Measurements from ENCODE around the gene FAM210B. TPM values are rescaled to one million over a fixed set of nuclear protein-coding genes. Genes with fewer than 3 reads are reported as not detected.
A peak's percentile ranks its signal among the peaks of the same experiment; 100 is the strongest.

Gene FAM210B
- total and polyA plus RNA-seq, 9 of the 15 experiments (the other 6 are each of a cell fraction or from before 2014, with no cell fraction given) = 12.1 to 87.3 (median 47.6) TPM

DNA sequence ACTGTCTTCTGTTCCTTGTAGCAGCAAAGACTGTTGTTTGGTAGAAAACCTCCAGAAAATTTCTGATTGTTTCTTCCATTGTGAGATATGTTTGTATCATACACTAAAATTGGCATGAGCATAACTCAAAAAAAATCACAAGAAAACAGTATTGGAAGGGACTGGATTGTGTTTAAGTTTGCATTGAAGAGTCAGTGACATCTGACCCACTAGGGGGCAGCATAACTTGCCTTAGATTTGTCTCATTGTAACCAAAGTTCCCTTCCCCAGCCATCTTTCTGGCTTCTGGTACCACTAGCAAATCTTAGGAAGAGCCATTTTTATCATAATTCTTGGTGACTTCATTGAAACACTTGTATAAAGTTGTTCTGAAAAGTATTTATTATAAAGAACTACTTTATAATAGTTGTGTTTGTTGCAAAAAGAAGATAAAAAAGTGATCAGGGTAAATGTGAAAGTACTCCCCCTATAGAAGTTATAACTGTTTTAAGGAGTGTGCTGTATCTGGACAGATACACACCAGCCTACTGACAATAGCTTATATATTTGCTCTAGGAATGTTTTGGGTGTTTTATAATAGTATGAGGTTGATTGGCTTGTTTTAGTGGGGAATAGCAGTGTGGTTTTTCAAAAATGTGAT, 41.3 kb downstream of the FAM210B start:
- H3K4me3 ChIP-seq = no peak overlapping the region
- CTCF ChIA-PET (ENCODE audit: low intra/inter-chr PET ratio) = interaction anchor here (0.6 kb wide), 2 partner anchors 177 to 203 kb away, joined by 3 read pairs; no protein-coding TSS in a partner anchor
- H3K27me3 ChIP-seq (ENCODE audit: control insufficient read depth in 2 of 2, insufficient read depth in 2 of 2, low read length in 2 of 2) = no peaks in the 10 kb centered on the region
- peak; percentile 80 for FAIRE-seq
- no peaks in the 10 kb centered on the region for H3K9me1 ChIP-seq (ENCODE audit: control insufficient read depth, insufficient read depth, low read length)
- peaks cover 79% of the 10 kb centered on the region for H3K79me2 ChIP-seq (ENCODE audit: control insufficient read depth, insufficient read depth, low read length)
- H2AFZ ChIP-seq (ENCODE audit: low read depth, low read length) = no peak overlapping the region
- no peak overlapping the region for H3K27ac ChIP-seq (ENCODE audit: extremely low read depth, low read depth, low read length)
- in situ Hi-C loops (cut with MboI) (no loop called here), intact Hi-C loops (cut with micrococcal nuclease) (loop anchor here (2.0 to 5.0 kb wide), 2 partner anchors 69 to 112 kb away; partner anchors contain the start of gene RTF2)
- H4K20me1 ChIP-seq (replicated peaks; ENCODE audit: control insufficient read depth, insufficient read depth, low read length) = 0 out of 2 replicates have a peak, but pooled peaks cover 5% of the 10 kb centered on the region
- POLR2A ChIA-PET = no interaction called here
- no peak overlapping the region for H3K9ac ChIP-seq (ENCODE audit: insufficient read depth in 1 of 2, low read depth in 2 of 2, low read length in 2 of 2)
- H3K4me1 ChIP-seq (replicated peaks in 1 of 2; ENCODE audit: control insufficient read depth in 2 of 2, insufficient read depth in 2 of 2, low read length in 2 of 2) = no peaks in the 10 kb centered on the region; a peak in 2 of 5 replicates
- H3K36me3 ChIP-seq (ENCODE audit: control insufficient read depth, insufficient read depth, low read length) = peaks cover 96% of the 10 kb centered on the region
- peak; percentile 92 for ATAC-seq
- no peaks in the 10 kb centered on the region for H3K9me3 ChIP-seq (replicated peaks; ENCODE audit: control insufficient read depth, insufficient read depth, low read depth, low read length)
- H3K4me2 ChIP-seq (ENCODE audit: insufficient read depth, low read length) = no peak overlapping the region
- BruUV-seq (replicated peaks) = no TSS peak
- peak; percentile 48 to 86 (median 53) for DNase-seq (ENCODE audit: extremely low read depth in 1 of 4, low spot score in 3 of 4)
- no peak for TF ChIP-seq ZNF512 (tag; IDR thresholded peaks at IDR 0.05)
- TF ChIP-seq TCF7 (IDR thresholded peaks at IDR 0.05; ENCODE audit: borderline replicate concordance) = no peak
- TF ChIP-seq MCM3 (IDR thresholded peaks at IDR 0.05) = no peak
- TF ChIP-seq NRF1 (conservative IDR thresholded peaks at IDR 0.05 in 1 of 2, IDR thresholded peaks at IDR 0.05 in 1 of 2) = no peak
- TF ChIP-seq REST (IDR thresholded peaks at IDR 0.05; ENCODE audit: borderline replicate concordance) = peak; percentile 53; the same call in 1 of the 2 replicates
- TF ChIP-seq REST (CRISPR knock-in tag; IDR thresholded peaks at IDR 0.05; ENCODE audit: low read depth) = no peak
- TF ChIP-seq ETV6 (IDR thresholded peaks at IDR 0.05; ENCODE audit: borderline replicate concordance in 1 of 2, low read depth in 2 of 2, low read length in 1 of 2) = 0 out of 4 replicates have a peak, but pooled peaks of 1 of the 2 experiments have one; percentile 26
- TF ChIP-seq ETV6 (CRISPR knock-in tag; IDR thresholded peaks at IDR 0.05; ENCODE audit: borderline replicate concordance) = no peak
- TF ChIP-seq CBFA2T3 (IDR thresholded peaks at IDR 0.05) = no peak
- TF ChIP-seq NCOA1 (IDR thresholded peaks at IDR 0.05; ENCODE audit: low read depth) = no peak
- TF ChIP-seq PPARD (CRISPR knock-in tag; IDR thresholded peaks at IDR 0.05) = no peak
- TF ChIP-seq NR2C1 (IDR thresholded peaks at IDR 0.05) = no peak
- TF ChIP-seq NR2C1 (tag; IDR thresholded peaks at IDR 0.05) = no peak
- TF ChIP-seq ZNF134 (CRISPR knock-in tag; conservative IDR thresholded peaks at IDR 0.05) = 0 out of 2 replicates have a peak, but pooled peaks have one; percentile 15
